Smooth muscle cell (in vitro differentiated cells): Measurements from ENCODE around the gene EDARADD. TPM values are rescaled to one million over a fixed set of nuclear protein-coding genes. Genes with fewer than 3 reads are reported as not detected.

Experiments
- DNase-seq: peaks from one replicate; lab custom pipeline; 2025; ENCODE audit not compliant: unreplicated experiment; lab: John Stamatoyannopoulos, UW
- H2AFZ ChIP-seq: fragments of 200-600 bp; sonication (generic); 2 replicates; pipeline ENCODE4 v1.6.0; 2016; ENCODE audit warnings: antibody characterized with exemption, low read depth, mild to moderate bottlenecking
- H3F3A ChIP-seq: fragments of 200-600 bp; sonication (generic); 2 replicates; pipeline ENCODE4 v1.6.0; 2017; ENCODE audit warnings: antibody characterized with exemption, low read depth
- H3K27ac ChIP-seq: fragments of 200-600 bp; sonication (generic); 2 replicates; pipeline ENCODE4 v1.5.1; 2016; ENCODE audit warnings: low read depth, mild to moderate bottlenecking
- H3K27me3 ChIP-seq: fragments of 200-600 bp; sonication (generic); 2 replicates; pipeline ENCODE4 v1.6.1; 2016; ENCODE audit warnings: low read depth, mild to moderate bottlenecking
- H3K36me3 ChIP-seq: fragments of 200-600 bp; sonication (generic); 2 replicates; pipeline ENCODE4 v1.5.1; 2016; ENCODE audit warnings: low read depth
- H3K4me1 ChIP-seq: fragments of 200-600 bp; sonication (generic); 2 replicates; pipeline ENCODE4 v1.5.1; 2016; ENCODE audit warnings: low read depth
- H3K4me2 ChIP-seq: fragments of 200-600 bp; sonication (generic); 2 replicates; pipeline ENCODE4 v1.6.0; 2016; ENCODE audit warnings: mild to moderate bottlenecking
- H3K4me3 ChIP-seq: fragments of 200-600 bp; sonication (generic); 2 replicates; pipeline ENCODE4 v1.5.1; 2016; ENCODE audit warnings: mild to moderate bottlenecking
- H3K79me2 ChIP-seq: fragments of 200-600 bp; sonication (generic); 2 replicates; pipeline ENCODE4 v1.6.0; 2016; ENCODE audit warnings: low read depth, mild to moderate bottlenecking
- H3K9ac ChIP-seq: fragments of 200-600 bp; sonication (generic); 2 replicates; pipeline ENCODE4 v1.6.0; 2016; ENCODE audit warnings: low read depth
- H3K9me3 ChIP-seq: fragments of 200-600 bp; sonication (generic); replicated peaks from 2 replicates; pipeline ENCODE4 v1.5.1; 2016; ENCODE audit warnings: low read depth
- H4K20me1 ChIP-seq: fragments of 200-600 bp; sonication (generic); 2 replicates; pipeline ENCODE4 v1.6.0; 2016; ENCODE audit warnings: low read depth
- WGBS: methylation state at CpG from one replicate; pipeline ENCODE4 v1.1.7; 2016; ENCODE audit warnings: low lambda C conversion rate; 5-methylcytosine and 5-hydroxymethylcytosine counted together
- polyA plus RNA-seq: library from polyadenylated mRNA; unstranded; fragments of >200 nt; fragmentation: Nextera tagmentation; extraction: Ambion mirVana; gene quantifications from 2 replicates; pipeline ENCODE4 v1.2.1, GENCODE V29; 2016
- total RNA-seq: library from RNA; depleted of rRNA; stranded (reverse); fragments of >200 nt; gene quantifications from 2 replicates; pipeline ENCODE4 v1.2.3, GENCODE V29; 2014
- TF ChIP-seq, protein P1 (sequence below): fragments of 200-600 bp; sonication (generic); IDR thresholded peaks from 2 replicates; pipeline ENCODE4 v1.5.1; 2017; ENCODE audit warnings: borderline replicate concordance, mild to moderate bottlenecking, antibody characterized with exemption; ENCODE audit not compliant: insufficient read depth, poor library complexity, severe bottlenecking

EDARADD gene
- total and polyA plus RNA-seq, 2 experiments from 2014 or later = 5.8 to 7.7 TPM

DNA sequence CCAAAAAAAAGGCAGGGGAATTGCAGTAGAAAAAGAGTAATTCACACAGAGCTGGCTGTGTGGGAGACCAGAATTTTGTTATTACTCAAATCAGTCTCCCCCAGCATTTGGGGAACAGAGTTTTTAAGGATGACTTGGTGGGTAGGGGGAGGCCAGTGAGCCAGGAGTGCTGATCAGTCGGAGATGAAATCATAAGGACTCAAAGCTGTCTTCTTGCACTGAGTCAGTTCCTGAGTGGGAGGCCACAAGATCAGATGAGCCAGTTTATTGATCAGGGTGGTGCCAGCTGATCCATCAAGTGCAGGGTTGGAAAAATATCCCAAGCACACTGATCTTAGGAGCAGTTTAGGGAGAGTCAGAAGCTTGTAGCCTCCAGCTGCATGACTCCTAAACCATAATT, 23.7 kb upstream of the EDARADD start:
- no peaks in the 10 kb centered on the region for H3K79me2 ChIP-seq
- no peak overlapping the region for H3K27ac ChIP-seq
- H3K4me3 ChIP-seq = no peak overlapping the region
- H3K4me1 ChIP-seq = no peaks in the 10 kb centered on the region
- TF ChIP-seq, protein P1, sequence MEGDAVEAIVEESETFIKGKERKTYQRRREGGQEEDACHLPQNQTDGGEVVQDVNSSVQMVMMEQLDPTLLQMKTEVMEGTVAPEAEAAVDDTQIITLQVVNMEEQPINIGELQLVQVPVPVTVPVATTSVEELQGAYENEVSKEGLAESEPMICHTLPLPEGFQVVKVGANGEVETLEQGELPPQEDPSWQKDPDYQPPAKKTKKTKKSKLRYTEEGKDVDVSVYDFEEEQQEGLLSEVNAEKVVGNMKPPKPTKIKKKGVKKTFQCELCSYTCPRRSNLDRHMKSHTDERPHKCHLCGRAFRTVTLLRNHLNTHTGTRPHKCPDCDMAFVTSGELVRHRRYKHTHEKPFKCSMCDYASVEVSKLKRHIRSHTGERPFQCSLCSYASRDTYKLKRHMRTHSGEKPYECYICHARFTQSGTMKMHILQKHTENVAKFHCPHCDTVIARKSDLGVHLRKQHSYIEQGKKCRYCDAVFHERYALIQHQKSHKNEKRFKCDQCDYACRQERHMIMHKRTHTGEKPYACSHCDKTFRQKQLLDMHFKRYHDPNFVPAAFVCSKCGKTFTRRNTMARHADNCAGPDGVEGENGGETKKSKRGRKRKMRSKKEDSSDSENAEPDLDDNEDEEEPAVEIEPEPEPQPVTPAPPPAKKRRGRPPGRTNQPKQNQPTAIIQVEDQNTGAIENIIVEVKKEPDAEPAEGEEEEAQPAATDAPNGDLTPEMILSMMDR = no peak
- H3F3A ChIP-seq = no peaks in the 10 kb centered on the region
- 55% methylated on average over 1 of the region's 1 CpG for WGBS
- no peaks in the 10 kb centered on the region for H4K20me1 ChIP-seq
- H3K9me3 ChIP-seq = no peaks in the 10 kb centered on the region
- no peak overlapping the region for H3K4me2 ChIP-seq
- H3K27me3 ChIP-seq = no peaks in the 10 kb centered on the region
- H3K9ac ChIP-seq = no peak overlapping the region
- no peaks in the 10 kb centered on the region for H3K36me3 ChIP-seq
- H2AFZ ChIP-seq = no peak overlapping the region
- no peak for DNase-seq

DNA sequence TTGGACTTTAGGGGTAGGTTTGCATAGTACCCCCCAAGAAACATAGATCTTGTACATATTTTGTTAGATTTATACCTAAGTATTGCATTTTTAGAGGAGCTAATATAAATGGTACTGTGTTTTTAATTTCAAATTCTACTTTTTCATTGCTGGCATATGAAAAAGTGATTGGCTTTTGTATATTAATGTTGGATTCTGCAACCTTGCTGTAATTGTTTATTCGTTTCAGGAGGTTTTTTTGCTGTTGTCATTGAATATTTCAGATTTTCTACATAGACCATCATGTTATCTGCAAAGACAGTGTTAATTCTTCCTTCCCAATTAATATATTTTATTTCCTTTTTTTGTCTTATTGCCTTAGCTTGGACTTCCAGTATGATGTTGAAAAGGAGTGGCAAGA, 23.0 kb upstream of the EDARADD start:
- Histone ChIP-seq H3K27me3 (no peaks in the 10 kb centered on the region), H3K9me3 (no peaks in the 10 kb centered on the region), H2AFZ (no peak overlapping the region), H3K27ac (no peak overlapping the region), H3K4me2 (no peak overlapping the region), H3K4me1 (no peaks in the 10 kb centered on the region), H3K4me3 (no peak overlapping the region), H3F3A (no peaks in the 10 kb centered on the region), H3K9ac (no peak overlapping the region), H3K79me2 (no peaks in the 10 kb centered on the region), H3K36me3 (no peaks in the 10 kb centered on the region), H4K20me1 (no peaks in the 10 kb centered on the region)
- TF ChIP-seq, protein P1 = no peak
- 73% methylated on average over 1 of the region's 1 CpG for WGBS
- no peak for DNase-seq

DNA sequence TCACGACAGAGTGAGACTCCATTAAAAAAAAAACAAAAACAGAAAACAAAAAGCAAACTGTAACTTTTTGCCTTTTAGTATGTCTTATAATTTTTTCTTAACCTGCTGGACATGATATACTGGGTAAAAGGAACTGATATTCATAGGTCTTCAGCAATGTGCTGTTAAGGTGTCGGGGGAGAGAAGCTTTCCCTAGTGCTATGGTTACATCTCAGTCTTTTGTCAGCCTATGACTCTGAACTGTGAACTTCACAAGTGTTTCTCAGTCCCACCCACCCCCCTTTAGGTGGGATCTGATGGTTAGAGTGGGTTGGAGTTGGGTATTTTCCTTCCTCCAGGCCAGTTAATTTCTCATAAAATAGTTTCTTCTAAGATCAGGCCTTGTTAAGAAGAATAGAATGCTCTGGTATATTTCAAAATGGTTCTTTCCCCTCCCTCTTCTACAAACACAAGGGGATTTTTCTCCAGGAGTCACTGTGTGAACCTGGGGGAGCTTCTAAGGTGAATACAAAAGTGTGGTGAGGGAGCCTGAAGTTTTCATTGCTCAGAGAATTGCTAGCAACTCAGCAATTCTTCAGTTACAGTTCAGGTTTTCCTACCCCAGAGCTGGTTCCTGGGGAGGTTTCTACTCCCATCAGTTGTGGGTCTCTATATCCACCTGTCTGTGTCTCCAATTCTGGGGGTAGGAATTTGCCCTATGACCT, 16.1 kb upstream of the EDARADD start:
- Histone ChIP-seq H2AFZ (no peak overlapping the region), H4K20me1 (no peaks in the 10 kb centered on the region), H3K4me1 (no peaks in the 10 kb centered on the region), H3K27ac (no peak overlapping the region), H3K4me2 (no peak overlapping the region), H3K27me3 (no peaks in the 10 kb centered on the region), H3K36me3 (no peaks in the 10 kb centered on the region), H3K9me3 (no peaks in the 10 kb centered on the region), H3F3A (no peaks in the 10 kb centered on the region), H3K9ac (no peak overlapping the region), H3K79me2 (no peaks in the 10 kb centered on the region), H3K4me3 (no peak overlapping the region)
- WGBS = 91% methylated on average over 2 of the region's 2 CpGs
- TF ChIP-seq, protein P1 = no peak
- no peak for DNase-seq

DNA sequence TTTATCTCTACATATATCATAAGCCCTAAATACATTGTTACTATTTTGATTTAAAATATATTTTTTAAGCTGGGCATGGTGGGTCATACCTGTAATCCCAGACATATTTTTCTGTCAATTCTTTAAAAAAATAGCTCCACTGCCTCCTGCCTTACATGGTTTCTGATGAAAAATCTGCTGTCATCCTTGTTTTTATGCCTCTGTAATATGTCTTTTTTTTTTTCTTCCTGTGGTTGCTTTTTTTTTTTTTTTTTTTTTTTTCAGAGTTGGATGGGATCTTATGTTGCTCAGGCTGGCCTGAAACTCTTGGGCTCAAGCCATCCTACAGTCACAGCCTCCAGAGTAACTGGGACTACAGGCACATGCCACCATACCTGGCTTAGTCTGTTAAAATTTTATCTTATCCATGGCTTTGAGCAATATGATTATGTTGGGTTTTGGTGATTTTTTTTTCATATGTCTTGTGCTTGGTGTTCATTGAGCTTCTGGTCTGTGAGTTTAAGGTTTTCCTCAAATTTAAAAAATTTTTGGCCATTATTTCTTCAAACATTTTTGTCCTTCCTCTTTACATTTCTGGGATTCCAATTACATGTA, 12.4 kb upstream of the EDARADD start:
- DNase-seq = no peak
- no peaks in the 10 kb centered on the region for H4K20me1 ChIP-seq
- no peak overlapping the region for H3K27ac ChIP-seq
- H3K4me3 ChIP-seq = no peak overlapping the region
- H3F3A ChIP-seq = no peaks in the 10 kb centered on the region
- no peaks in the 10 kb centered on the region for H3K27me3 ChIP-seq
- H3K4me1 ChIP-seq = no peaks in the 10 kb centered on the region
- H3K9me3 ChIP-seq = no peaks in the 10 kb centered on the region
- no peak overlapping the region for H3K9ac ChIP-seq
- no peak overlapping the region for H2AFZ ChIP-seq
- TF ChIP-seq, protein P1 = no peak
- H3K79me2 ChIP-seq = no peaks in the 10 kb centered on the region
- H3K36me3 ChIP-seq = no peaks in the 10 kb centered on the region
- H3K4me2 ChIP-seq = no peak overlapping the region
